ENCODE results near the gene CTNND2.

CTNND2 gene

DNA sequence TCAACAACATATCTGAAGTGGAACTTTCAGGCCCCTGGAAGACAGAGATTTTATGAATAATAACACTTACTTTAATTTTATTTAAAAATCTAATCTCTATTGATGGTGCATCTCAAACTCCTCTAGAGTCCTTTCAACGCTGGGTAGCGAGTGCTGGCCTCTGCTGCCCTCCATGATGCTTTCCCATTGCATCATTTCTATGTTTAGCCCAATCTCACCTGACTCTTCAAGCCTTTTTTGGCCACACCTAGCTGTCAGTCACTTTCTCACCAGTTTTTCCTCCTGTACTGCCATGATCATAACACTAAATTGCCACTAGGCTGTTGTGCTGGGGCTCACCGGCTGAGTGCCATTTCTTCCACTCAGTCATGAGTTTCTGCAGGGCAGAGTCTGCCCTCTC is 747.1 kb downstream of the CTNND2 start:
- no peak for DNase-seq

DNA sequence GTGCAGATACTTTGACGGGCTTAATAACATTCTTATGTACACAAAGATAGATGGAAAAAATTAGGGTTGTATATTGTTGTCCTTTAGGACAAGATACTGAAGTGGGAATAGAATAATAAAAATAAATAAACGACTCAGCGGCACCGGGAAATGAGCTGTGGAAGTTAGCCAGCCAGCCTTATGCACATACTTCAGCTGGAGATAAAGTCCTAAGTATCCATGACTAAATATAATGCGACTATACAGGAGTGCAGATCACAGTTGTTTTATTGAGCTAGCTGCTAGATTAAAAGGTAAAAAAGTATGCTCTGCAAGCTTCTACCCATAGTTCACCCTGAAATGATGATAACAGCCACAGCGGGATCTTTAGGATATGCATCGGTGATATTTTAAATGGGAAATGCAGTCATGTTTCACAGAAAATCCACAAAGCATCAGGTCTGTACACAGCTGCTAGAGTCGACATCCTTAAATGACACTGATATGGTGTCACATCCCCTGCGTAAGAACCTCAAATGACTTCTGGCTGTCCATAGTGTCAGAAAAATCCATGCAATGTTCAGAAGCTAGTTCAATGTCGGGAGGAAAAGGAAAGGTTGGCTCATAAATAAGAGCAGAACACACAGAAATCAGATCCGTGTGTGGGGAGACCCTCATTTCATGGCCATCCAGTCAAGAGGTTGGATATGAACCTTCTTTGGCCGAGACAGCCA is 750.4 kb downstream of the CTNND2 start:
- DNase-seq: no peak

DNA sequence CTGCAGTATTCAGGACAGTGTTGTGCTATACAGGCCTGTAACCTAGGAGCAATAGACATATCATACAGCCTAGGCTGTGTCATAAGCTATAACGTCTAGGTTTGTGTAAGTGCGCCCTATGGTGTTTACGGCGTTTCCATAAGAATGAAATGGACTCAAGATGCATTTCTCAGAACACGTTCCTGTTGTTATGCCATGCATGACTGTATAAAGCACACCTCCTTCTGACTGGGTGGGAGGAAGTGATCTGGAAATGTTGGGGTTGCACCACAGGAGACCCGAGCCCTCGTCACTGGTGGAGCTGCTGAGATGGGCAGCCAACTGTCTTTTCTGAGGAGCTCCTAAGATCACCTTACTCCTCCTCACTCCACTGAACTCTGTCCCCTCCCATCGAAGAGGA is 751.9 kb downstream of the CTNND2 start:
- DNase-seq: no peak

DNA sequence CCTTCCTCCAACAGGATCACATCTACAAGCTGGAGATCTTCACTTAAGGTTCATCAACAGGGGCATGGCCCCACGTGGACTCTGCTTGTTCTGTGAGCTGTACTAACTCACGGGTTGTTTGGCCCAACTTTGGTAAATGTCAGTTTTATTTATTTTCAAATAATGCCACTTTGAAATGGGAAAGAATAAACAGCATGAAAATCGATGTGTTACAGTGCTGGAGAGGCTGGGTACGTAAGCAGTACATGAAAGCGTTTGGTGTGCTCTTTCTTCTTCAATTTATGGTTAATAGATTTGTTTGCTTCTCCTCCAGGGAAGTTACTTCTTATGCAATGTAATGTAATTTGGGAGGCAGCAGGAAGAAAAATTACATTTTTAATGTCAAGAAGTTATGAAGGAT is 753.3 kb downstream of the CTNND2 start:
- no peak for DNase-seq

DNA sequence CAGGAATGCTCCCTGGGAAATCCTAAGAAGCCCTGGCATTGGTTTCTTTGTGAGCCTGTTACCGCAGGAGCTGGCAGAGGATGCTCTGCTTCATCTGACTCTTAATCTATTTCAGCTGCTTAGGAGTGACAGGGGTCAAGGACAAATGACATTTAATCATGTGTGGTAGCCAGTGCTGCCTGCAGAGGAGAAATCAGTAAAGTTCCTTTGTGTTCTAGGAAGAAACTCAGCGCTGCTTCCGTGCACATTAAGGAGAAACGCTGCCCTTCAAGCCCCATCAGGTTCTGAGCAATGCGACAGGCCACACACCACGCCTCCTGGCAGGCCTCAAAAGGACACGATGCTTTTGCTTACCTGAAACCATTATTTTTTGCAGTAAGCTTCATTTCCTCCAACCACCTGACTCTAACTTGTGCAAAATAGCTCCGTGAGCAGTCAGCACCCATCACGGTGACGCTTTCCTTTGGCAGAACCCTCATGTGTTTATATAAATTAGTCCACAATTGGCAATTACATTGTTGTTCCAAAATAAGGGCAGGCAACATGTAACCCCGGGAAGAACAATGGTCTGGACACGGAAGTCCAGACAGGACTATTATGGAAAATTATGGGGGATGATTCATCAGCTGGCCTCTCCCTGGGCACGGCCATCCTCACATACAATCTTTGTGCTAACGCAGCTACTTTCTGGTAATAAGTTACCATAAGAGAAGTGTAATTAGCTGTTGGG is 755.3 kb downstream of the CTNND2 start:
- DNase-seq: no peak

DNA sequence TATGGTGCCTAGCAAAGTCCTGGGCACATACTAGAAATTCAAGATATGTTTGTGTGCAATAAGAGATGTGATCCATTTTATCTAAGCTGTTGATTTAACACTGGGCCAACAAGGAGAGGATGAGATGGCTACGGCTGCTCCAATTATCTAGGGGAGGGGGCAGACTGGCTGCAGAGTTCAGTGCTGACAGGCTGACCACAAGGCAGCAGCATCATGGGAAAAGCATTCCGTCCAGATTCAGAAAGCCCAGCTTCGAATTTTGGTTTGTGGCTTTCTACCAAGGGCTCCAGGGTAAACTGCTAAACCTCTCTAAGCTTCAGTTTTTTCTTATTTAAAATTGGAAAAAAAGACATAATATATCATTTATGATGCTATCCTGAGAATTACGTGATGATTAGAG is 758.1 kb downstream of the CTNND2 start:
- DNase-seq: no peak

DNA sequence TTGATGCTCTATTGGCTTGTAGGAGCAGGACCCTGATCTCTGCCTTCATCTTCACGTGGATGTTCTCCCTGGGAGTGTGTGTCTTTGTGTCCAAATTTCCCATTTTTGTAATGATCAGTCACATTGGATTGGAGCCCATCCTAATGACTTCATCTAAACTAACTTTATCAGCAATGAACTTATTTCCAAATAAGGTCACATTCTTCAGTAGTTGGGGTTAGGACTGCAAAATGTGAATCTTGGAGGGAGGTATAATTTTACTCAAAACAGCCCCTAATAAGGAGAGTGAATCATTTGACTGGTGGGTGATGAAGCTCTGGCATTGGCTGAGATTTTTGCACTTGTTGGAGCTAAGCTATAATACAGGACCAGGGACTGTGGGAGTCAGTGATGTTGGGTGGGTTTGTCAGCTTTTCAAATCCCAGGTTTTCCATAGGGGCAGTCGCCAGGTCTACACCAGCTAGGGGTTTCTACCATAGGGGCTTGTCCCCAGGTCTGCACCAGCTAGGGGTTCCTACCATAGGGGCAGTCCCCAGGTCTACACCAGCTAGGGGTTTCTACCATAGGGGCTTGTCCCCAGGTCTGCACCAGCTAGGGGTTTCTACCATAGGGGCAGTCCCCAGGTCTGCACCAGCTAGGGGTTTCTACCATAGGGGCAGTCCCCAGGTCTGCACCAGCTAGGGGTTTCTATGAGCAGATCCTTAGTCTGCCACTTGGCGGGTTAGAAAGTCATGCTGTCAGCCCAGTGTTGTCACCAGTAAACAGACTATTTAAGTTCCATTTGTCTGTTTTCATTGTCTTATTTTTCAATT is 760.6 kb downstream of the CTNND2 start:
- DNase-seq: peak; percentile 73

DNA sequence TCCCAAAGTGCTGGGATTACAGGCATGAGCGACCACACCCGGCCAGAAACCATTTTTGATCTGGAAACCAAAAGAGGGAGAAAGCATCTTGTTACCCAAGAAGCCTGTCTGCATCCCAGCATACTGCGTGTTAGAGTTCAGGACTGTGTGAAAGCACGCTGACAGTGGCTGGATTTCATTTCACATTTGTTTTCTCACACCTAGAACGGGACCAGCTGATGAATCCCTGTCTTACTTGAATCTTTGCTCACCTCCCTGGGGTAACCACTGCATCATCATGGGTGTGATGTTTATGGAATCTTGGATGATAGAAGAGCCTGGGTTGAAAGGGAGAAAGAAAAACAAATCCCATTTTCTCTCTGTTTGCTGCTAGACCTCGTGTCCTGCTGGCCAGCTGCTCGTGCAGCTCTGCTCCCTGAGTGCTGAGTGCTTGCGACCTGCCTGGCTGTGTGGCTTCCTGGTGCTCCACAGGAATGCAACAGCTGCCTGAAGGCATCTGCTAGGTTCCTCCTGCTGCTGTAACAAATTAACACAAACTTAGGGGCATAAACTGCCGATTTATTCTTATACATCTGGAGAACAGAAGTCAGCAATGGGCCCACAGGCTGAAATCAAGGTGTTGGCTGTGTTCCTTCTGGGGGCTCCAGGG is 764.9 kb downstream of the CTNND2 start:
- DNase-seq: peak; percentile 53

DNA sequence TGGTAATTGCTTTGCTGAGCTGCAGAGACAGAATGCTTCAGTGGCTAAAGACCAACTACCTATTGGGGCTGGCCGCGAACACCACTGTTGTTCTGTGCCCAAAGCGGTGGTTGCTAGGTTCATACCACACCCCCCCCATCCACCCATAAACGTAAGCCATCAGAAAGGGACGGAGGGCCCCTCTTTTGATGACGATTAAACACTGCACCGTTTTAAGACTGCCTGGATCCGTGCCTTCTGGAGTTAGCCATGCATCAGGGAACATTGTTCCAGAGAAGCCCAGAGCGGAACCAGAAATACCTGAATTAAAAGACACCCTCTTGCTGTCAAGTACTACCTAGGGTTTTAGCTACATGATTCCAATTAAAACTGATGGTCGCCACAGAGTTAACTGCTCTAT is 774.1 kb downstream of the CTNND2 start:
- no peak for DNase-seq

DNA sequence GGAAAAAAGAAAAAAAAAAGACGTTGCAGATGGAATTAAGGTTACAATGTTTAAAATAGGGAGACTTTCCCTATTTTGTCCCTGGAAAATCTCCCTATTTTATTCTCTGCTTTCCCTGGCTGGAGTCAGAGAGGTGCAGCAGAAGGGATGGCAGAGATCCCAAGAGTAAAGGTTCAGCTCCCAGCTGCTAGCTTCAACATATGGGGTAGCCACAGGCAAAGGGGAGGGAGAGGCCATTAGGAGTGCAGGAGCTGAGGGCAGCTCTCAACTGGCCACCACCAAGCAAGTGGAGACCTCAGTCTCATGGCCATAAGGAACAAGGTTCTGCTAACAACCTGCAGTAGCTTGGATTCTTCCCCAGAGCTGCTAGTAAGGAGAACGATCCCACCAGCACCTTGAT is 776.2 kb downstream of the CTNND2 start:
- DNase-seq: no peak

DNA sequence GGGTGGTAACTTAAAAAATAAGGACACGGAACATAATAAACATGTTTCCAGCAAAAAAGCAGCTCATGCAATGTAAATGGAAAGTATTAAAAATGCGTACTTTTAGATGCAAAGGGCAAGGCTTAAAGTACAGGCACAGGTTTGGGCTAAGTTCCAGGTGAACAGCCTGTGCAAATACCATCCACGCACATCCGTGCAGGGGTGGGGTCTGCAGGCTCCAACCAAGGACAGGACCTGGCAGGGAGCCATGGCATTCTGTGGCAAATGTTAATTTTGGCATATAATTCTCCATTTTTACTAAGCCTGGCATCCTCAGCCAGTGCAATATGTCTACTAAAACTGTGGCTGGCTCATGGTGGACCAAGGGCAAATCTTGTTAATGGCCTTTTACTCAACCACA is 777.4 kb downstream of the CTNND2 start:
- DNase-seq: no peak

DNA sequence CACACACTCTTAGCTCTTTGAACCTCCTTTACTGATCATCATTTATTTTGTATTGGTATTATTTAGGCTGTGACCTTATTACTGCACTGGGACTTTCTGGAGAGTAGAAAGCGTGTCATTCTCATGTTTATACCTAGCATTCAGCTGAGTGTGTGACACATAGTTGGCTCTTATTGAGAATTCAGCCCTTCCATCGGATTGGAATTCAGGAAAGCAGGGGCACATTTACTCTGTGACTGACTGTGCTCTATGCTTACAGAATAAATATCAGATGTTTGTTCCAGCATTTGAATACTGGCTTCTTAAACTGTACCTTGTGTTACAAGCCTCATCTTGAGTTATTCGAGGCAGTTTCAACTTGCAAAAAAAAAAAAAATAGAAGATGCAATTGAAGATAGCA is 782.4 kb downstream of the CTNND2 start:
- DNase-seq: no peak

DNA sequence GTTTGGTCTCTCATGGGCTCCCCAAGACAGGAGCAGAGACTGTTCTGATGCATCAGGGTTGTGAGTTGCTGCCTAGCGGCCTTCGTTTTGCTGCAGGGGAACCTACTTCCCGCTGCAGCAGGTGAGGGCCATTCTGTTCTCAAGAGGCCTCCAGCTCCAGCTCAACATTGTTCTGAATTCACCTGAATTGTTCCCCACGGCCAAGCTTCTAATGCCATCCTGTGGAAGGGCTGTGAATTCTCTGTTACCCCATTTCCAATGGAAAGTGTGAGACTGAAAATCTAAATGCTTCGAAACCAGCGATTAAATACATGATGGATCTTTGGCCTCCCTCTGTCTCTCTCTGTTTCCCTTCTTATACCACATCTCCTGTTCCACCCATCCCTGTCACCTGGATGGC is 794.1 kb downstream of the CTNND2 start:
- no peak for DNase-seq

DNA sequence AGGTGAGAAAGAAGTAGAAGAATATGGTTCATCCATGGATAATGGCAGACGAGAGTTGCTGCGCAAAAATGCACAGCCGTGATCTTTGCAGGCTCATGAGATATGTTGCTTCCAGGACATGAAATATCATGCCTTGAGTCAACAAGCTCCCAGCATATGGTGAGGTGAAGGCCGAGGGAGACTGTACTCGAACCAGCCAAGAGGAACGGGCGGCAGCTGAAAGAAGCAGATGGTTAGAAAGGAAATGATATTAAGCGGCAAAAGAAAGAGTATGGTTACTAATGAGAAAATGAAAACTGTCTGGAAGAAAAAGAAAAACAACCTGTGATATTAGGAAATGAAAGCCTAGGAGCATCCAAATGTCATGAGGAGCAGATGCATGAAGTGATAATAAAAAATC is 798.5 kb downstream of the CTNND2 start:
- no peak for DNase-seq

DNA sequence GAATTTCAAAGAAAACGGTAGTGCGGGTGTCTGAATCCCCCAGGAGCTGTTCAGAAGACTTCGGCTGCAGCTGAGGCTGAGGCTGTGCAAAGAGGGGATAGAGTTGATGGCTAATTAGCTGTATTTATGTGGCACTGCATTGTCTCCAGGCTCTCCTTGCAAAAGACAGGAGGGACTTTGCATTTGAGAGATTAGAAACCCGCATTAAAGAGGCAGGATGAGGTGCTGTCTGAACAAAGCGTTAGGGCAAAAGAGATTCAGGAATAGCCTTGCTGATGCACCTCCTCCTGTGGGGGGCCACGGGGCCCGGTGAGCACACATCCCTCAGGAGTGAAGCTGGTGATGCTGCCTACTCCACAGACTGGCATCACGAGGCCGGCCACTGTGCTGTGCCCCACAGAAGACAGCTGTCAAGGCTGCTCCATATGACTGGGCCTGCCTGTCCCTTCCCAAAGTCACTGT is 799.6 kb downstream of the CTNND2 start:
- no peak for DNase-seq

DNA sequence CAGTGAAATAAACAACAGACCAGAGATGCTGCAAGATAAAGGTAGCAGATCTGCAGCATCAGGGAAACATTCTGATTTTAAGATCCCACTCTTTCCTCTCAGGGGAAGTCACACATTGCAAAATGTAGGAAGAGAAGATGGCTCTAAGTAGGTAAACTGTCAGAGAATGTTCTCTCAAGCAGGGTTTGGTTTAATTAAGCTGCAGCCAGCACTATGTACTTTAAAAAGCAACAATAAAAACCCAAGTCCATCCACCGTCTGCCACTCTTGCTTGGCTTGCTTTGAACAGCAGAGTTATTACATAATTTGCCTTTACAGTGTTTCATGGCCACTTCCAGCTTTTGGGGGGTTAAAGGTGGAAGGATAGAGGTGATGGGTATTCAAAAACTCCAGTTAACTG is 800.0 kb downstream of the CTNND2 start:
- no peak for DNase-seq

DNA sequence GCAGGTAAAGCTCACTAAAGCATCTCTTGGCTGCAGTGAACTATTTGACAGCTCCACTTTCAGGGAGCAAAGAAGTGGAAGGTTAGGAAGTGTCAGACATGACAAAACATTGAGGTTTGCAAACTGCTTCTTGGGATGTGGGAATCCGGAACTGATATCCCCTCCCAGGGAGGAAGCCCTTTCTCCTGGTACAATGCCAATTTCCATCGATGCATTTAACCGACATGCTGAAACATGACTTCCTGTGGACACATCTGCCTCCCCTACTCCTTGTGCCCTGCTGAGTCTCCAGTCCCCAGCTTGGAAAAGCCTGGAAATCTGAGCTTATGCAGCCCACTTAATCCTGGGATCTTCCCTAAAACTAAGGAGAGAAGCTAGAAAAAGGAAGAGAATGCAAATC is 820.1 kb downstream of the CTNND2 start:
- DNase-seq: peak; percentile 4

DNA sequence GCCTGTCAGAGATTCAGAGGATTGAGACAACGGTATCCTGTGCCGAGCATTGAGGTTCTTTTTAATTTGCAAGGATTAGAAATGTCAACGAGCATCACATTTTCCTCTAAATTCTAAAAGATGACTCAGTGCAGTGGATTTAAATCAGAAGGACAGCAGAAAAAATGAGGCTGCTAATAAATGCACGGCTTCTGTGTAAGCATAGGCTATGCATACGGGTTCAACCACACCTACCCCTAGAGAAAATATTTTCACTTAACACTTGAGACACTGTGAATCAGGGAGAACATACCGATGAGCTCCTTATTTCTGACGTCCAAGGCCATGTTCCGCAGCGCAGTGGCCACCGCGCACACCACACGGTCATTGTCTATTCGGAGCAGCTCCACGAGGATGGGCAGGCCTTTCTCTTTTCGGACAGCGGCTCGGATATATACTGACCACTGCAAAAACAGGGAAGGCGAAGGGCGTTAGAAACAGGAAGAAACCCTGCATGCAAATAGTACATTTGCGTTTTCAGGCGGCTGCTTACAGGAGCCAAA is 821.8 kb downstream of the CTNND2 start:
- DNase-seq: no peak

DNA sequence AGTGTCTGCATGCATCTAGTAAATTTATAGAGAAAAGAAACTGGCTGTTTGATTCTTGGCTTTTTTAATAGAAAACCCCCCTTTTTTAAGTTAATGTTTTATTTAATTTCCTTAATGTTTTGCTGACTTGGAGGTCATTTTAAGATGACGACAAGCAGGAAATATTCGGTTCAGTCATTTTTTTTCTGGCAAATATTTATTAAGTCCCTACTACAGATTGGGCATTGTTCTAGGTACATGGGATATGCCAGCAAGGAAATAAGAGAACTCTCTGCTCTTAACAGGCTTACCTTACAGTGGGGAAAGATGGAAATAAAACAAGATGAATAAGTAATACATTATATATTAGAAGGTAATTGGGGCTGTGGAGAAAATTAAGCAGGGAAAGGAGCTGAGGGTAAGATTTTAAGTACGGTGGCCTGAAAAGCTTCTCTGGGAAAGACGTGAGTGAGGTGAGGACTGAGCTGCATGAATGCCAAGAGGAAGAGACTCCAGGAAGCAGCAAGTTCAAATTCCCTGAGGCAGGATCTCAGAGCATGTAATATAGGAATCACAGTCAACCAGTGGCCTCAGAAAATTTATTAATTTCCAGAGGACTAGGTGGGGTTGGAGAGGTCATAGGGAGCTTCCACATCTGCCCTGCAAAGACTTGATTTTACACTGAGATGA is 827.2 kb downstream of the CTNND2 start:
- DNase-seq: no peak

DNA sequence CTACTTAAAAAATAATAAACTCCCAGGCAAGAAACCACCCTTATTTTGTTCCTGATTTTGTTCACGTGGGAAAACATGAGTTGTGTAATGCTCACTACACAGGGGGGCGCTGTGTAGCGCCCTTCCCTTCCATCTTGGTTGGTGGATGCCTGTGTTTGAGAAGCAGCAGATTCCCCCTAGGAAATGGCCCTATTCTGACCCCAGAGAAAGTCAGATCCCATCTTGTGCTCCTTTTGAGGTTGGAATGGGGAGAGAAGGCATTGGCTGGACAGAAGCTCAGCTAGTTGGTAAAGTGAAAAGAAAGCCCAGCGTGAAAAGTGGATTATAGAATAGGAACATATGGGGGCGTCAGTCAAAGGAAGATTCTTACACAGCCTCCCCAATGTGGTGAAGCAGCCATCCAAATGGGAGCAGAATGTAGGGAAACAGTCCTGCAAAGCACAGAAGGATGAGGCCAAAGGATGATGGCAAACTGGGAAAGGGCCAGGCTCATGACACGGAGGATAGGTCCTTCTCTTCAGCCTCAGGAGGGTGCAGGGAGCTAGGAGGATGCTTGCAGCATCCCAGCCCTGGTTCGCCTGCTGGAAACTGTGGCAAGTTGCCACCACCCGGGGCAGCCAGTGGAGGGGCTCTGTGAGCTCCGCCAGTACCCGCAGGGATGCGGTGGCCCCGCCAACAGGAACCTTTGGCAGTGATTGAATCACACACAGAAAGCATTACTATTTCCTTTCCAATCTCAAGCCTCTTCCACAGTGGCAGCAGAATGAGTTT is 829.0 kb downstream of the CTNND2 start:
- DNase-seq: no peak

DNA sequence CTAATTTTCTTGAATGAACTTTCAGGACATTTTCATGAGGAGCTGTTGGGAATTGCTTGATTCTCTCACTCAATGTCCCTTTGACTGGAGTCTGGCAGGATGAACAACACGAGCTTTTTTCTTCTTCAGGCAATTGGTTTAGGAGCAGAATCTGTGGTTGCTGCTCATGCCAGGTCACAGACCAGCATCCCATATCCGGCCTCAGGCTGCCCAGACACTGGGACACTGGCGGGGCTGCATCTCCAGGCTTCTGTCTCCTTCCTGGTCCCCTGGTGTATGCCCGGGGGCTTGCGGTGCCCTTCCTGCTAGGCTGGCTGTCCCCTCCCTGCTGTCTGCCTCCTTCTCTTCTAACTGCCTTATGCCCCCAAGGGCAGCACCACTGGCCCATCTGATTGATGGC is 831.7 kb downstream of the CTNND2 start:
- DNase-seq: no peak

Data from fibroblast of skin of scalp (primary cell).